Fibroblast of the aortic adventitia (primary cell): ENCODE data around the gene CPA4. TPM values are rescaled to one million over a fixed set of nuclear protein-coding genes. Genes with fewer than 3 reads are reported as not detected.

Experiments
- DNase-seq: peaks from one replicate; pipeline ENCODE4 v3.0.0-alpha.2; 2010; ENCODE audit warnings: low read depth
- H3K4me3 ChIP-seq: 2 replicates; pipeline ENCODE4 v1.5.1; 2011; ENCODE audit warnings: low read depth, mild to moderate bottlenecking, control low read depth, low read length, moderate library complexity
- total RNA-seq: library from RNA; depleted of rRNA; stranded (reverse); fragments of >200 nt; gene quantifications from 2 replicates; pipeline ENCODE4 v1.2.3, GENCODE V29; 2012; ENCODE audit warnings: low replicate concordance
- TF ChIP-seq, protein P1 (sequence below): IDR thresholded peaks from 2 replicates; pipeline ENCODE4 v1.5.1; 2011; ENCODE audit warnings: mild to moderate bottlenecking, low read length, control low read depth, inconsistent platforms; ENCODE audit not compliant: insufficient read depth

The CPA4 gene
- total RNA-seq, 1 donor, result 7.7 TPM

DNA sequence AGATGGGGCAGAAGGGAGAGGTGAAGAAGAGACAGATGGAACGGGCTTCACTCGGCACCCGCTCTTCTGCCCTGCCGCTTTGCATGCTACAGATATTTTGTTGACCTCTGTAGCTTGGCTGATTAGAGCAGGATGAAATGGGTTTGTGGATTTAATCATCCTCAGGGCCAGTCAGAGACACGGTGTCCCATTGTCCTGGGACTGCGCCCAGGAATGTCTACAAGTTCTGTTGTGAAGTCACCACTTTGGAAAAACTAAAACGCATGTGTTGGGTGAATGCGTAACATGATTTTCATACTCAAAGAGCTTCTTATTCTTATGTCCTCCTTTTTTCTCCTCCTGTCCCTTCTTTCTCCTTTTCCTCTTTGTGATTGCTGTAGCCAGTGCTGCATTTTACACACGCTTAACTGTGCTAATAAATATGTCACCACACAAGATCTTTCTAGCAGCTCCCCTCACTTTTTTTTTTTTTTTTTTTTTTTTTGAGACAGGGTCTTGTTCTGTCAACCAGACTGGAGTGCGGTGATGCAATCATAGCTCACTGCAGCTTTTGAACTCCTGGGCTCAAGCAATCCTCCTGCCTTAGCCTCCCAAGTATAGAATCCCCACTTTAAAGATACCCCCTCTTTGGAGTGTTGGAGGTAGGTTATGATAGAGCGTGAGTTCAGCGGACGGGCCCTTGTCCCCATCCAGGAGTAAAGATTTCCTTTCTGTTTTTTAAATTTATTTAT, 3.4 kb downstream of the CPA4 start:
- H3K4me3 ChIP-seq, result no peak overlapping the region
- no peak for DNase-seq
- TF ChIP-seq, protein P1, sequence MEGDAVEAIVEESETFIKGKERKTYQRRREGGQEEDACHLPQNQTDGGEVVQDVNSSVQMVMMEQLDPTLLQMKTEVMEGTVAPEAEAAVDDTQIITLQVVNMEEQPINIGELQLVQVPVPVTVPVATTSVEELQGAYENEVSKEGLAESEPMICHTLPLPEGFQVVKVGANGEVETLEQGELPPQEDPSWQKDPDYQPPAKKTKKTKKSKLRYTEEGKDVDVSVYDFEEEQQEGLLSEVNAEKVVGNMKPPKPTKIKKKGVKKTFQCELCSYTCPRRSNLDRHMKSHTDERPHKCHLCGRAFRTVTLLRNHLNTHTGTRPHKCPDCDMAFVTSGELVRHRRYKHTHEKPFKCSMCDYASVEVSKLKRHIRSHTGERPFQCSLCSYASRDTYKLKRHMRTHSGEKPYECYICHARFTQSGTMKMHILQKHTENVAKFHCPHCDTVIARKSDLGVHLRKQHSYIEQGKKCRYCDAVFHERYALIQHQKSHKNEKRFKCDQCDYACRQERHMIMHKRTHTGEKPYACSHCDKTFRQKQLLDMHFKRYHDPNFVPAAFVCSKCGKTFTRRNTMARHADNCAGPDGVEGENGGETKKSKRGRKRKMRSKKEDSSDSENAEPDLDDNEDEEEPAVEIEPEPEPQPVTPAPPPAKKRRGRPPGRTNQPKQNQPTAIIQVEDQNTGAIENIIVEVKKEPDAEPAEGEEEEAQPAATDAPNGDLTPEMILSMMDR, result no peak

GRCh38 chr7:130297628-130298543, 4.9 kb downstream of the CPA4 start:
- no peak overlapping the region for H3K4me3 ChIP-seq
- TF ChIP-seq, protein P1, result no peak

GRCh38 chr7:130298544-130299326, 5.8 kb downstream of the CPA4 start:
- no peak for DNase-seq
- TF ChIP-seq, protein P1, result no peak
- H3K4me3 ChIP-seq, result no peak overlapping the region

More at GRCh38 chr7:130297628-130298543, 4.9 kb downstream of the CPA4 start:
- no peak for DNase-seq

GRCh38 chr7:130299866-130300265, 6.9 kb downstream of the CPA4 start:
- DNase-seq, result no peak
- no peak overlapping the region for H3K4me3 ChIP-seq
- TF ChIP-seq, protein P1, result no peak

- H3K4me3 ChIP-seq, result no peak overlapping the region
- no peak for DNase-seq
- TF ChIP-seq, protein P1, result no peak
These were observed 8.6 kb downstream of the CPA4 start for GRCh38 chr7:130301501-130302020.

DNA sequence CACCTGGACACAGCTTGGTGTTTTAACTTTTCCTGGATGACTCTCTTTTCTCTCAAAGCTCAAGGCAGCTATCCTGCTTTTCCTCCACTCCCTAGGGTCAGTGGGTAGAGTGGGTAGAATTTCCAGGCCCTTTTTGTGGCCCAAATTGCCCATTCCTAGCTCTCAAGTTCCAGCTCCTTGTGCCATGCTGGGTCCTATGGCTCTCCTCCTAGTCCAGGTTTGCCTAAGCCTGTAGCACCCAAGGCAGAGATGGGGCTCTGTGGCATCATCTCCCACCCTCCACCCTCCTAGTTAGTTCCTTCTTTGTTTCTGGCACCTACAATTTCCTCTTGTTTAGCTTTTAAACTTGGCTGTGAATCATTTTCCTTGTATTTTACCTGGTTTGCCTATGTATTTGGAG, 9.7 kb downstream of the CPA4 start:
- no peak for DNase-seq
- H3K4me3 ChIP-seq, result no peak overlapping the region
- TF ChIP-seq, protein P1, result no peak
